ENCODE data around the gene KCNE3.

KCNE3 gene

GRCh38 chr11:74471668-74472429 is 4.5 kb upstream of the KCNE3 start:
- no peak for DNase-seq (ENCODE audit: low read depth)

- no peak for DNase-seq (ENCODE audit: low read depth)
These were observed 3.7 kb upstream of the KCNE3 start for GRCh38 chr11:74471037-74471436.

GRCh38 chr11:74470526-74470925 is 3.2 kb upstream of the KCNE3 start:
- DNase-seq (ENCODE audit: low read depth), result no peak

GRCh38 chr11:74468936-74469335 is 1.6 kb upstream of the KCNE3 start:
- DNase-seq (ENCODE audit: low read depth), result no peak

GRCh38 chr11:74468521-74468920 is 1.2 kb upstream of the KCNE3 start:
- no peak for DNase-seq (ENCODE audit: low read depth)

- no peak for DNase-seq (ENCODE audit: low read depth)
These were observed 709 bp upstream of the KCNE3 start for GRCh38 chr11:74468058-74468457.

- DNase-seq (ENCODE audit: low read depth), result no peak
These were observed 2.0 kb downstream of the KCNE3 start for GRCh38 chr11:74465291-74465708.

GRCh38 chr11:74464746-74465145 is 2.6 kb downstream of the KCNE3 start:
- no peak for DNase-seq (ENCODE audit: low read depth)

GRCh38 chr11:74463216-74463615 is 4.1 kb downstream of the KCNE3 start:
- no peak for DNase-seq (ENCODE audit: low read depth)

GRCh38 chr11:74462631-74463030 is 4.7 kb downstream of the KCNE3 start:
- no peak for DNase-seq (ENCODE audit: low read depth)

GRCh38 chr11:74462009-74462408 is 5.3 kb downstream of the KCNE3 start:
- DNase-seq (ENCODE audit: low read depth), result no peak

GRCh38 chr11:74460481-74461154 is 6.7 kb downstream of the KCNE3 start:
- no peak for DNase-seq (ENCODE audit: low read depth)

GRCh38 chr11:74460065-74460464 is 7.3 kb downstream of the KCNE3 start:
- no peak for DNase-seq (ENCODE audit: low read depth)

- no peak for DNase-seq (ENCODE audit: low read depth)
These were observed 7.8 kb downstream of the KCNE3 start for GRCh38 chr11:74459584-74459983.

- DNase-seq (ENCODE audit: low read depth), result no peak
These were observed 10.0 kb downstream of the KCNE3 start for GRCh38 chr11:74457356-74457755.

- peak; percentile 24 for DNase-seq (ENCODE audit: low read depth)
These were observed 13.9 kb downstream of the KCNE3 start for GRCh38 chr11:74453373-74453975.

- DNase-seq (ENCODE audit: low read depth), result no peak
These were observed 15.0 kb downstream of the KCNE3 start for GRCh38 chr11:74452366-74452765.

GRCh38 chr11:74450318-74450717 is 17.0 kb downstream of the KCNE3 start:
- no peak for DNase-seq (ENCODE audit: low read depth)

- DNase-seq (ENCODE audit: low read depth), result peak; percentile 1
These were observed 17.9 kb downstream of the KCNE3 start for GRCh38 chr11:74449369-74449931.

- DNase-seq (ENCODE audit: low read depth), result no peak
These were observed 19.6 kb downstream of the KCNE3 start for GRCh38 chr11:74447720-74448119.

GRCh38 chr11:74446532-74446938 is 20.8 kb downstream of the KCNE3 start:
- DNase-seq (ENCODE audit: low read depth), result no peak

- no peak for DNase-seq (ENCODE audit: low read depth)
These were observed 23.0 kb downstream of the KCNE3 start for GRCh38 chr11:74444173-74444826.

All from activated T-helper 1 cell treated with Interleukin-2 at 50 U/mL for 16 hours (primary cell).